ENCODE measurements around the gene CATSPERE. TPM values are rescaled to one million over a fixed set of nuclear protein-coding genes. Genes with fewer than 3 reads are reported as not detected.

CATSPERE gene
- total RNA-seq, 4 donors from 2014 or later = 0.82 to 5.3 (median 1.2) TPM

- no peak for TF ChIP-seq CTCF (IDR thresholded peaks at IDR 0.05; ENCODE audit: low read depth)
Observed at GRCh38 chr1:244651956-244652622, 191.0 kb downstream of the CATSPERE start.

GRCh38 chr1:244652623-244653438 lies 191.8 kb downstream of the CATSPERE start, which contains the start of gene DESI2:
TSS of gene DESI2 (plus strand) at chr1:244653126. CDS start at chr1:244653314, 188 bp downstream.
- no peak for TF ChIP-seq CTCF (IDR thresholded peaks at IDR 0.05; ENCODE audit: low read depth)

- TF ChIP-seq CTCF (IDR thresholded peaks at IDR 0.05; ENCODE audit: low read depth) = no peak
Observed at GRCh38 chr1:244653439-244654107, 192.5 kb downstream of the CATSPERE start.

GRCh38 chr1:244654108-244655038 lies 193.3 kb downstream of the CATSPERE start:
- TF ChIP-seq CTCF (IDR thresholded peaks at IDR 0.05; ENCODE audit: low read depth) = no peak

GRCh38 chr1:244655186-244655585 lies 194.1 kb downstream of the CATSPERE start:
- no peak for TF ChIP-seq CTCF (IDR thresholded peaks at IDR 0.05; ENCODE audit: low read depth)

- no peak for TF ChIP-seq CTCF (IDR thresholded peaks at IDR 0.05; ENCODE audit: low read depth)
Observed at GRCh38 chr1:244657421-244657820, 196.3 kb downstream of the CATSPERE start.
